ENCODE measurements around the gene ANKFN1. TPM values are rescaled to one million over a fixed set of nuclear protein-coding genes. Genes with fewer than 3 reads are reported as not detected.
"Not testable (repeated sequence)": the region's sequence is repeated elsewhere in the genome, so short reads cannot be mapped to it uniquely, and the experiment has no call there.

ANKFN1 gene
- total RNA-seq, 1 donor from 2014 or later, result not detected

GRCh38 chr17:56359518-56359917, 206.2 kb downstream of the ANKFN1 start:
- DNase-seq, result no peak

DNA sequence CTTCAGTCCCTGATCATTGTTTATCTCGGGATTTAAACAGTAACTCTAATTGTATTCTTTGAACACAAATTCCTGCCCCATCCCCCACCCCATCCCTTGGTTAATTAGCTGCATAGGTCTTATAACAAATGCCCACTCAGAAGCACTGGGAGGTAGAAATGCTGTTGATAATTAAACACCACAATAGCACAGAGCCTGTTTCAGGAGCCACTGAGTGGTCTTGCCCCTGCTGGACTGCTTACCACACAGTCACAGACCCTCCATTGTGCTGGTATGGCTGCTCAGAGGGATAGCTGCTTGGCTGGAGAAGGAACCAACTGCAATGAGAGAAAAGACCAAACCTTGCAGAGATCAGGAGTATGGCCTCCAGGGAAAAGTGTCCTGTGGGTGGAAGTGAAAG, 214.1 kb downstream of the ANKFN1 start:
- DNase-seq, result no peak

- no peak for DNase-seq
These were observed 220.9 kb downstream of the ANKFN1 start for GRCh38 chr17:56373981-56374833.

- DNase-seq, result no peak
These were observed 236.1 kb downstream of the ANKFN1 start for GRCh38 chr17:56389356-56389755.

DNA sequence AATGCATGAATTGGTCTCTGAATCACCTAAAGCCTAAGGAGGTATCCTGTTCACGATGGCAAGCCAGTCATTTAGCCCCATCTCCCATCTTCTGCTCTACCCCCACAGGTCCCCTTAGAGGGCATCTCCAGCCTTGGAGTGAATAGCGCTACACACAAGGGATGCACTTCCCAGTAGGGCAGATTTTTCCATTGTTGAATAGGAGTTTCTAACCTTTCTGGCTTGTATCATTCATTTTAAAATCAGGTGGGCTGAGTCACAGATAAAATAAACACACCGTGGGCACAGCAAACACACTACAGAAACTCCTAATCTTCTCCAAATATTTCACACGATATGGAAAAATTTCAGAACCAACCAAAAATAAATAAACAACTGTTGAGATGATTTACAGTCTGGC, 239.0 kb downstream of the ANKFN1 start:
- DNase-seq, result no peak

- no peak for DNase-seq
These were observed 239.9 kb downstream of the ANKFN1 start for GRCh38 chr17:56393156-56393555.

DNA sequence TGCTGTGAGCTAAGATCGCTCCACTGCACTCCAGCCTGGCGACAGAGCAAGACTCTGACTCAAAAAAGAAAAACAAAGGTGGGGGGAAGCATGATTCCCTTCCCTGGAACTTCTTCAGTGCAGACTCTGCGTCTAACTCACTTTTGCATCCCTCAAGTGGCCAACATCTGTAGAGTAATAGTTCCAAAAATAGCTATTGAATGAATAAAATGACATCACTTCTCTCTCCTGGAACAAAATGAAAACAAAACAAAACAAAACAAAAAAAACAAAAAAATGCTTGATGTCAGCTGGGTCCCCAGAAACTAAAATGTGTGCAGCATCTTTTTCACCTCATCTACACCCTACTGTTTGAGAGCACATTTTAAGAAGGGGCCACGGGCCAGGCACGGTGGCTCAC, 242.5 kb downstream of the ANKFN1 start:
- no peak for DNase-seq

GRCh38 chr17:56407086-56407485, 253.8 kb downstream of the ANKFN1 start:
- no peak for DNase-seq

GRCh38 chr17:56412356-56412755, 259.1 kb downstream of the ANKFN1 start:
- DNase-seq, result not testable (repeated sequence)

- DNase-seq, result no peak
These were observed 263.5 kb downstream of the ANKFN1 start for GRCh38 chr17:56416682-56417351.

DNA sequence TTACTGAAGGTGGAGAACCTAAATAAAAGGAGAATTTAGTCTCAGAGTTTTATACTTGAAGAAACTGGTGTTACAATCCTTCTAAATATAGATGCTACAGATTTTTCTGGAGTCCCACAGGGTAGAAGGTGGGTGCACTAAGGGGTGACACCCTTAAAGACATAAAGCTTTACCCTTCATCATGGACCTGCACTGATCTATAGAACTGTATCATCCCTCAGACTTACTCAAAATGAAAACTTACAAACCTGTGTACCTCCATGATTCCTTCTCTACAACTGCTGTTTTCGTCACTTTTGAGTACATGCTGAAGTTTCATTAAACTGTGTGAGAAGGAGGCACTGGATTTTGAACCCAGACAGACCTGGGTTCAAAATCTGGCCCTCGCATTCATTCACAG, 270.7 kb downstream of the ANKFN1 start:
- no peak for DNase-seq

DNA sequence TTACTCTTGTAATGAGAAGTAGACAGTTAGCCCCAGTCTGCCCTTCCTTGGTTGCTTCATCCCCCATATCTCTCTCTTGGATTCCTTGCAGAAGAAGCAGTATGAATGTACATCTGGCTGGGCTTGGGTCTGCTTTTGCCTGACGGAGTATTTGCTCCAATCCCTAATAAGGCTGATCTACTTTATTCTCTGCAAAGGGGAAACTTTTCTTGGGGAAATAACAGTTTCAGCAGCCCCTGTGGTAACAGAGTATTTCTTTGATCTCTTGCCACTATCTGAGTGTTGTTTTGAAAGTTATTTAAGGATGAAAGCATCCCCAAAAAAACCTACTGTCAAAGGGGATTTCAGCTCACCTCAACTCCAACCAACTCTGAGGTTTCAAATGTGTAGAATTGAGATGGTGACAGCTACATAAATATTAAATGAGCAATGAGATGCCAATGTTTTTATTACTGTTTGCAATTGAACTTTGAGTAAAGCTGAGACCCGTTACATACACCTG, 271.3 kb downstream of the ANKFN1 start:
- DNase-seq, result no peak

DNA sequence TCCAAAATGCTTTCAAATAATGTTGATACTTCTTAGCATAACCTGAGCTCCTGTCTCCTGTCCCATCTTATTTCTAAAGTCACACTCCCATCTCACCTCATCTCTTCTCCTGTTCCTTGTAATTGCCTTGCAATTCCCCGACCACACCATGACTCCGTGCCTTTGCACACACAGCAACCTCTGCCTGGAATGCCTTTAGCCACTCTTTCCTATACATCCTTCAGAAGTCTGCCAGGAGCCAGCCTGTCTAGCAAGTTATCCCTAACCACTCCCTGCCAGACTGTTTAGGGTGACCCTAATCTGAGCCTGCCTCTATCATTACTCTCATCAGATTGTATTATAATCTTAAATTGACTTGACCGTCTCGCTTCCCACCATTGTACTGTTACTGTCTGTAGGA, 272.2 kb downstream of the ANKFN1 start:
- no peak for DNase-seq

GRCh38 chr17:56426901-56427300, 273.6 kb downstream of the ANKFN1 start:
- DNase-seq, result no peak

GRCh38 chr17:56431736-56432135, 278.5 kb downstream of the ANKFN1 start:
- no peak for DNase-seq

GRCh38 chr17:56432443-56432842, 279.2 kb downstream of the ANKFN1 start:
- no peak for DNase-seq

DNA sequence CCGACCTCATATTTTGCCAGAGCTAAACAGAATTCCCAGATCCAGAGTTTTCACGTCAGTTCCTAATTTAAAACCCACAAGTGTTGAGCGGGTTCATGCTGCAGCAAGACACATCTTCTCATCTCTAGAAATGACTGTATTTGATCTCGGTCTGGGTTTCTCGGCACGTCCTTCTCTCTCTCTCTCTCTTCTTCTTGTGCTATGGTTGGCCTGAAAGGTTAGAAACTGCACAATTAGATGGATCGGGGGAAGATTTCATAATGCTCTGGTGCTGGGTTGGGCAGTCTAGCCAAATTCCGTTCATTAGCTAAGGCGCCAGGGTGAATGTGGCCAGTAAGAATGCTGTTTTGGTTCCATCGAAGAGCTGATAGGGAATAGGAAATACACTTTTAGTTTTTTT, 281.3 kb downstream of the ANKFN1 start:
- DNase-seq, result no peak

DNA sequence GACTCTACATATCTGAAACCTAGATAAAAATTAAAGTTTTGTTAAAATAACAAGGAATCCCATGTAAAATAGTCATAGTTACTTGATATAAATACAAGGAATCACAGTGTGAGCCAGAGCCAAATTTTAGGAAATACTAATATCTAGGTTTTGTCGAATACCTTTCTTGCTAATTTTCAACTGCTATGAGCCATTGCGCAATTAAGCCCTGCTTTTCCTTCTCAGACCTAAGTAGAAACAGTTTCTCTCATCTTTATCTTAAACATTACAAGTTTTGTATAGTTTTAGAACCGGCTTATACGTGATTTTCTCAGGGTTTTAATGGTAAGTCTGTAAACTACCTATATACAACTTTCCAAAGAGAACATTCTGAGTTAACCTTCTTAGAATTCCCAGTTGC, 282.9 kb downstream of the ANKFN1 start:
- no peak for DNase-seq

GRCh38 chr17:56440419-56440818, 287.1 kb downstream of the ANKFN1 start:
- DNase-seq, result no peak

DNA sequence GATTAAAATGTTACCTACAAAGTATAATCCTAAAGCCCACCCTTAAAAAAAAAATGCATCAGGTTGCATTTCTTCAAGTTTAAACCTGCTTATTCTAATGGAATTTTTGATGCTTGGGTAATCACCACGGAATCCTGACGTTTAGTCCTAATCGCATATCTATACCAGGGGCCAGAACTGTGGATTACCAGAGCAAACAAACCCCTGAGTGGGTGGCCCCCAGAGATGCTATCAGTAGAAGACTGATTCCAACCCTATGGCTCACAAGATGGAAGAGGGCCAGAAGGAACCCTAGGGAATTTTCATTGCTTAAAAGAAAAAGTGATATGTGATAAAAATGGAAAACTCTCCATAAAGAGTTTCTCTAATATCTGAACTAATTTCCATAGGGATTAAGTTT, 288.0 kb downstream of the ANKFN1 start:
- no peak for DNase-seq

DNA sequence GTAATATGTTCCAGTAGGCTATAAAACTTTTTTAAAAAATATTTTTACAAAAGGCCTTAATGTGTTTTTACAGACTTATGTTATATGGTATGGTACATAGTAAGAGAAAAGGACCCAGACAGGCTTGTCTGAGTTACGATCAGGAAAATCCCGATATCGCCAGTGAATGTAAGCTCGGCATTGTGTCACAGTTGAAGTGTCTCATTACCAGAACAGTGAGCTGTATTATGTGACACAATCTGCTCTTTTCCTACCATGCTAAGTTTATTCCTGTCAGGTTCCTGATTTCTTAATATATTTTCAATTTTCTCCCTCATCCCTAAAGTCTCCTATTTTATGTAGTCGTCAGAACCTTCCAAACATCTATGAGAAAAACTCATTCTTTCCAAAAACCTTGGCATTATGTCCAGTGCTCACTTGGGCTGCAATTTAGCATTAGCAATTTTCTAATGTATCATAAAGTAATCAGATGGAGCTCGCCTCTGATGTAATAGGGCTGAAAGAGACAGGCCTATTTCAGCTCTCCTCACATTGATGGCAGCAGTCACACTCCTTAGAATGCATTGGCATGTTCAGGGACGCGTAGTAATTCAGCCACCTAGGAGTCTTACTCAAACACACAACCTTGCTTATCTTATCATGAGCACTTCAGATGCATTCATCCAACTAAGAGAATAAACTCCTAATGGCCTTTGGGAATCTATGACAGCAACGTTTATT, 292.6 kb downstream of the ANKFN1 start:
- DNase-seq, result no peak

GRCh38 chr17:56447171-56447570, 293.9 kb downstream of the ANKFN1 start:
- no peak for DNase-seq

GRCh38 chr17:56448371-56448770, 295.1 kb downstream of the ANKFN1 start:
- no peak for DNase-seq
